Measurements from ENCODE around the gene CRYBB3. TPM values are rescaled to one million over a fixed set of nuclear protein-coding genes. Genes with fewer than 3 reads are reported as not detected.
"Not testable (repeated sequence)": the region's sequence is repeated elsewhere in the genome, so short reads cannot be mapped to it uniquely, and the experiment has no call there.

The CRYBB3 gene
- total and polyA plus RNA-seq, 4 donors: 0.53 TPM; not detected in 3

DNA sequence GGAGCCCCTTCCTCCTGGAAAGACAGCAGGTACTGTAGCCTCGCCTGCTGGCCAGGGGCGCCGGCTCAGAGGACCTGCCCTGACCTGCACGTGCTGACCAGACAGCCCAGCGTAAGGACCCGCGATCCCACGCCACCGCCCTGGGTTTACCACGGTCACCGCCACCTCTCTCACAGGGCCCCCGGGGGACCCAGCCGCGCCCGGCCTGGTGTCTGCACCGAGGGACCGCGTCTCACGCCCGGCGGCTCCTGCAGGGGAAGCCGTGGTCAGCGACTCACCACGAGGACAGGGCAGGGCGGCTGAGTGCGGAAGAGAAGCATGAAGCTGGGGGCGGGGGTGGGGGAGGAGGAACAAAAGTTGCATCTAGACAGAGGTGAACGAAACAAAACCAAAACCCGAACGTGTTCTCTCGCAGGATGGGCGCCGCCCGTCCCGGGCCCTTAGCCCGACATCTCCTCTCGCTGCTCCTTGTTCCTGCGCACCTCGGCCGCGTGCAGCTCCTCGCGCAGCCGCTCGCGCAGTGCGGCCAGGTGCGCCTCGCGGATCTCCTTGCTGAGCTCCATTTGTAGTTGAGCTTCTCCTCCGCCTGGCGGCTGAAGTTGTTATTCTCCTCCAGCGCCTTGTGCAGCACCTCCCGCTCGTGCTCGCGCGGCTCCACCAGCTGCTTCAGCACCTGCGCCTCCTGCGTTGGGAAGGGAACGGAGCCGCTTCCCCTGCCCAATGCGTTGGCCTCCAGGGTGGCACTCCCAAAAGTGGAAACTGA, 20.6 kb upstream of the CRYBB3 start:
- DNase-seq; H3K27me3 ChIP-seq (ENCODE audit: control insufficient read depth in 3 of 3, insufficient read depth in 3 of 3, low read length in 2 of 3); H3K4me3 ChIP-seq; H3K4me1 ChIP-seq (ENCODE audit: control insufficient read depth in 5 of 5, insufficient read depth in 5 of 5, low read length in 5 of 5); ATAC-seq (ENCODE audit: insufficient read depth, low FRiP score); H3K9ac ChIP-seq (ENCODE audit: insufficient read depth in 1 of 2, low read length in 2 of 2); H3K9me3 ChIP-seq (ENCODE audit: control insufficient read depth in 4 of 4, insufficient read depth in 3 of 4, low read length in 3 of 4); H3K27ac ChIP-seq (ENCODE audit: low read depth in 1 of 2, low read length in 1 of 2): not testable (repeated sequence)
- H3K36me3 ChIP-seq (ENCODE audit: control insufficient read depth in 4 of 4, insufficient read depth in 4 of 4, low read length in 4 of 4): peaks cover 0 to 33% (median 0%) of the 10 kb centered on the region in 4 donors
- WGBS, 2 donors: 76 to 86% methylated on average over 46 to 52 of the region's 63 CpGs

DNA sequence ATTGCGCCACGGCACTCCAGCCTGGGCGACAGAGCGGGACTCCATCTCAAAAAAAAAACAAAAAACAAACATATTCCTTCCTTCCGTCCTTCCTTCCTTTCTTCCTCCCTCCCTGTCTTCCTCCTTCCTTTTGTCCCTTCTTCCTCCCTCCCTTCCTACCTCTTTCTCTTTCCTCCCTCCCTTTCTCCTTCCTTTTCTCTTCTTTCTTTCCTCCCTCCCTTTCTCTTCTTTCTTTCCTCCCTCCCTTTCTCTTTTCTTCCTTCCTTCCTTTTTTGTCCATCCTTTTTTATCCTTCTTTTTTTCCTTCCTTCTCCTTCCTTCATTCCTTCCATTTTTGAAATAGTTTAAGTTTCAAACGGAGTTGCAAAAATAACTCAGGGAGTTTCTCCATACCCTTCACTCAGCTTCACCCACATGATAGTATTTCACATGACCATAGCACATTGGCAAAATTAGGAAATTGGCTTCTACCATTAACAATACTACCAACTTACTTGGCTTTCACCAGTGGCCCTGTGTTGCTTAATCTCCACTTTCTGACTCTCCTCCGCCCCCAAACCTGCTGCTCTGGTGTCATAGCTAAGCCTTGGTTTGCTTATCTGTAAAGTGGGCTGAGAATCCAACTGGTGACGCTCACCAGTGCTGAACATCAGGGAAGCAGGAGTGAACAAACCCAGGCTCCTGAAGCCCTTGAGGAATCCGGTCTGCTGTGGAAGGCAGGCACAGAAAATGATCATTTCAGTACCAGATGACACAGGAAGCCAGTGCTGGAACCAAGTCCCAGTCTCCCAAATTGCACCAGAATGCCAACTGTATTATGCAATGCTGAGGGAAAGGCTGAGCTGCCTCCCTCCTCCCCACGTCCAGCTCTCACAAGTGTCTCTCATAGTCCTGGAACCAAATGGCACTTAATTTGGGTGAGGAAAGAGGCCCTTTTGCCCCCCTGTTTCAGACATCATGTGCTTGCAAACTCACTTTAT, 17.2 kb upstream of the CRYBB3 start:
- peak overlapping the region in 1 of 2 donors; percentile 52 for H3K27ac ChIP-seq (ENCODE audit: low read depth in 1 of 2, low read length in 1 of 2)
- peaks cover 0 to 4% (median 3%) of the 10 kb centered on the region in 4 donors for H3K9me3 ChIP-seq (ENCODE audit: control insufficient read depth in 4 of 4, insufficient read depth in 3 of 4, low read length in 3 of 4)
- DNase-seq: peak in 1 of 3 donors; percentile 6
- H3K36me3 ChIP-seq (ENCODE audit: control insufficient read depth in 4 of 4, insufficient read depth in 4 of 4, low read length in 4 of 4): peaks cover 0 to 25% (median 0%) of the 10 kb centered on the region in 4 donors
- WGBS, 2 donors: 72 to 80% methylated on average over 10 of the region's 10 CpGs
- peaks cover 0 to 7% (median 5%) of the 10 kb centered on the region in 3 donors for H3K27me3 ChIP-seq (ENCODE audit: control insufficient read depth in 3 of 3, insufficient read depth in 3 of 3, low read length in 2 of 3)
- no peaks in the 10 kb centered on the region for H3K4me1 ChIP-seq (ENCODE audit: control insufficient read depth in 5 of 5, insufficient read depth in 5 of 5, low read length in 5 of 5)
- ATAC-seq (ENCODE audit: insufficient read depth, low FRiP score): no peak
- no peak overlapping the region for H3K4me3 ChIP-seq
- no peak overlapping the region for H3K9ac ChIP-seq (ENCODE audit: insufficient read depth in 1 of 2, low read length in 2 of 2)
- TF ChIP-seq, protein P1, sequence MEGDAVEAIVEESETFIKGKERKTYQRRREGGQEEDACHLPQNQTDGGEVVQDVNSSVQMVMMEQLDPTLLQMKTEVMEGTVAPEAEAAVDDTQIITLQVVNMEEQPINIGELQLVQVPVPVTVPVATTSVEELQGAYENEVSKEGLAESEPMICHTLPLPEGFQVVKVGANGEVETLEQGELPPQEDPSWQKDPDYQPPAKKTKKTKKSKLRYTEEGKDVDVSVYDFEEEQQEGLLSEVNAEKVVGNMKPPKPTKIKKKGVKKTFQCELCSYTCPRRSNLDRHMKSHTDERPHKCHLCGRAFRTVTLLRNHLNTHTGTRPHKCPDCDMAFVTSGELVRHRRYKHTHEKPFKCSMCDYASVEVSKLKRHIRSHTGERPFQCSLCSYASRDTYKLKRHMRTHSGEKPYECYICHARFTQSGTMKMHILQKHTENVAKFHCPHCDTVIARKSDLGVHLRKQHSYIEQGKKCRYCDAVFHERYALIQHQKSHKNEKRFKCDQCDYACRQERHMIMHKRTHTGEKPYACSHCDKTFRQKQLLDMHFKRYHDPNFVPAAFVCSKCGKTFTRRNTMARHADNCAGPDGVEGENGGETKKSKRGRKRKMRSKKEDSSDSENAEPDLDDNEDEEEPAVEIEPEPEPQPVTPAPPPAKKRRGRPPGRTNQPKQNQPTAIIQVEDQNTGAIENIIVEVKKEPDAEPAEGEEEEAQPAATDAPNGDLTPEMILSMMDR (IDR thresholded peaks at IDR 0.05; ENCODE audit: control extremely low read depth, extremely low read depth): no peak

DNA sequence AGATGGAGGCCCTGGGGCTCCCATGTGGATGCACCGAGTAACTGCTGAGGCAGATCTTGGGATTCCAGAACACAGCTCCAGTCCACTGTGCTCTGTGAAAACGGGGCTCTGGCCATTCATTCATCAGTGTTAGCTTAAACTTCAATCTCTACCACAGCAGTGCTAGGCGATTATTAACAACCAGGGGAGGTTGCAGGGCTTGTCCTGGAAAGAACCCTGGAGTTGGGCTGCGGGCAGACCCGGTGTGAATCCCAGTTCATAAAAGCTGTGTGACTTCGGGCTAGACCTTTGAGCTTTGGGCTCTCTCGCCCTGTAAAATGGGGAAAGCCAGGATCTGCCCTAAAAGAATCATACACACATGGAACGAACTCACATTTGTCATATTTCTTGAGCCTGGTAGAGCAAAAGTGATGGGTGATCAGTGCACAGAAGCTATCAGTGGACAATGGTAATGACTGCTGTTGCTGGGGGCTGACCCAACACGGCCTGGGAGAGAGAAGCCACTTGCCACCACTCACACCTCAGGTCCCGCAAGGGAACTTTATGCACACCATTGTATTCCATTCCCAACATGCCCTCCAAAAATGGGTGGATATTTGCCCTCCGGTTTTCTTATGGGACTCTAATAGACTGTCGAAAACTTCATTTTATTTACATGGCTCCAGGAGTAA, 15.6 kb upstream of the CRYBB3 start:
- WGBS, 2 donors: 91% methylated on average over 12 of the region's 12 CpGs
- DNase-seq: no peak

More for the DNA sequence above, 15.6 kb upstream of the CRYBB3 start:
- Histone ChIP-seq H3K27ac (ENCODE audit: low read depth in 1 of 2, low read length in 1 of 2) (no peak overlapping the region), H3K27me3 (ENCODE audit: control insufficient read depth in 3 of 3, insufficient read depth in 3 of 3, low read length in 2 of 3) (peaks cover 0 to 7% (median 5%) of the 10 kb centered on the region in 3 donors), H3K9me3 (ENCODE audit: control insufficient read depth in 4 of 4, insufficient read depth in 3 of 4, low read length in 3 of 4) (peaks cover 0 to 4% (median 3%) of the 10 kb centered on the region in 4 donors), H3K4me3 (no peak overlapping the region), H3K36me3 (ENCODE audit: control insufficient read depth in 4 of 4, insufficient read depth in 4 of 4, low read length in 4 of 4) (peaks cover 0 to 19% (median 0%) of the 10 kb centered on the region in 4 donors), H3K9ac (ENCODE audit: insufficient read depth in 1 of 2, low read length in 2 of 2) (no peak overlapping the region), H3K4me1 (ENCODE audit: control insufficient read depth in 5 of 5, insufficient read depth in 5 of 5, low read length in 5 of 5) (no peaks in the 10 kb centered on the region)
- no peak for ATAC-seq (ENCODE audit: insufficient read depth, low FRiP score)
- TF ChIP-seq, protein P1 (IDR thresholded peaks at IDR 0.05; ENCODE audit: control extremely low read depth, extremely low read depth): no peak
